ENCODE measurements around the gene COL6A5. TPM values are rescaled to one million over a fixed set of nuclear protein-coding genes. Genes with fewer than 3 reads are reported as not detected.
"Not testable (repeated sequence)": the region's sequence is repeated elsewhere in the genome, so short reads cannot be mapped to it uniquely, and the experiment has no call there.

The COL6A5 gene, protein sequence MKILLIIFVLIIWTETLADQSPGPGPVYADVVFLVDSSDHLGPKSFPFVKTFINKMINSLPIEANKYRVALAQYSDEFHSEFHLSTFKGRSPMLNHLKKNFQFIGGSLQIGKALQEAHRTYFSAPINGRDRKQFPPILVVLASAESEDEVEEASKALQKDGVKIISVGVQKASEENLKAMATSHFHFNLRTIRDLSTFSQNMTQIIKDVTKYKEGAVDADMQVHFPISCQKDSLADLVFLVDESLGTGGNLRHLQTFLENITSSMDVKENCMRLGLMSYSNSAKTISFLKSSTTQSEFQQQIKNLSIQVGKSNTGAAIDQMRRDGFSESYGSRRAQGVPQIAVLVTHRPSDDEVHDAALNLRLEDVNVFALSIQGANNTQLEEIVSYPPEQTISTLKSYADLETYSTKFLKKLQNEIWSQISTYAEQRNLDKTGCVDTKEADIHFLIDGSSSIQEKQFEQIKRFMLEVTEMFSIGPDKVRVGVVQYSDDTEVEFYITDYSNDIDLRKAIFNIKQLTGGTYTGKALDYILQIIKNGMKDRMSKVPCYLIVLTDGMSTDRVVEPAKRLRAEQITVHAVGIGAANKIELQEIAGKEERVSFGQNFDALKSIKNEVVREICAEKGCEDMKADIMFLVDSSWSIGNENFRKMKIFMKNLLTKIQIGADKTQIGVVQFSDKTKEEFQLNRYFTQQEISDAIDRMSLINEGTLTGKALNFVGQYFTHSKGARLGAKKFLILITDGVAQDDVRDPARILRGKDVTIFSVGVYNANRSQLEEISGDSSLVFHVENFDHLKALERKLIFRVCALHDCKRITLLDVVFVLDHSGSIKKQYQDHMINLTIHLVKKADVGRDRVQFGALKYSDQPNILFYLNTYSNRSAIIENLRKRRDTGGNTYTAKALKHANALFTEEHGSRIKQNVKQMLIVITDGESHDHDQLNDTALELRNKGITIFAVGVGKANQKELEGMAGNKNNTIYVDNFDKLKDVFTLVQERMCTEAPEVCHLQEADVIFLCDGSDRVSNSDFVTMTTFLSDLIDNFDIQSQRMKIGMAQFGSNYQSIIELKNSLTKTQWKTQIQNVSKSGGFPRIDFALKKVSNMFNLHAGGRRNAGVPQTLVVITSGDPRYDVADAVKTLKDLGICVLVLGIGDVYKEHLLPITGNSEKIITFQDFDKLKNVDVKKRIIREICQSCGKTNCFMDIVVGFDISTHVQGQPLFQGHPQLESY (N-terminal part only)
- total RNA-seq = not detected in 2 replicates

DNA sequence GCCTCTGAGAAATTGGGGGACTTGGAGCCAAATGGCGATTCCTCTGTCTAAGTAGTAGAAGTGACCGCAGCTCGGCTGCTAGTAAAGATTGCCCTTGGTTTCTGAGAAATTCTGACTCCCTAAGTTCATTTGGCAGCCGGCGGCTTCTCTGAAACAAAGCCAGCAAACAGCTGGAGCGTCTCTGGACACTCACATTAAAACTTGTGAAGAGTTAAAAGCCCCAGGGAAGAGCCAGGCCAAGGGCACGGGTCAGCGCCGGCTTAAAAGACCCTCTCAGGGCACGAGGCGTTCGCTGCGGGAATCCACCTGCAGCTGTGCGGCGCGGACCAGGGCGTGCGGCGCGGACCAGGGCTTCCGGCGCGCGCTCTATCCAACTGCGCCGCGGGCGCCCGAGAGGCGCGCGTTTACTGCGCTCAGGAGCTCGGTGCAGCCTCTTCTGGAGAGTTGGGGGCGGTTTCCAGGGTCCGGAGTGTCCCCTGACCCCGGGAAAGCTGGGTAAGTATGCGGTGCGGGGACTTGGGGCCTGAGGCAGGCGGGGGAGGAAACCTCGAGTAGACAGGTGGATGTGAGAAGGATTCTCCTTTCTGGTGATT is at the start of gene COL6A5:
COL6A5 (plus strand) TSS at position 186 of the 593 bp plus-strand sequence. CDS start 27,967 bp downstream, outside the sequence.
- Mint-ChIP-seq H3K27ac (no peak within 1 kb of the TSS), H3K4me1 (no peaks in the 10 kb centered on the region), H3K27me3 (peaks cover 28% of the 10 kb centered on the region), H3K36me3 (ENCODE audit: low read depth) (no peaks in the 10 kb centered on the region), H3K4me3 (no peak within 1 kb of the TSS), H3K9me3 (no peaks in the 10 kb centered on the region)
- intact Hi-C loops (cut with micrococcal nuclease) = no loop called here
- no peak for DNase-seq

DNA sequence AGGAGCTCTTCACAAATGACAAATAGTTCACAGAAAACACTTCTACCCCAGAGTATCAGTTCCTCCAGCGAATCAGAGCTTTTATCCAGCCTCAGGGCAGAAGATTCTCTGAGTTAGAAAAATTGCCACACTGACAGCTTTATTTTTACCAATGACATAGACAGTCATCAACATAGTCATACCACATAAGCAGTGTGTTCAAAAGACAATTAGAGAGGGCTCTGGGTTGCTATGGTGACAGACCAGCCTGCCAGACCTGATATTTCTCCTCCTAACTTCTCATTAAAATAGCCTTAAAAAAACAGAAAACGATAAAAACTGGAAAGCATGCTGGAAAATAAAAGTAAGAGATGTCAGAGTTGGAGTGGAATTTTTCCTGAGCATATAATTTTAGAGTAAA is 45.9 kb upstream of the COL6A5 start:
- Mint-ChIP-seq H3K27me3 (no peaks in the 10 kb centered on the region), H3K27ac (no peak overlapping the region), H3K9me3 (no peaks in the 10 kb centered on the region), H3K4me3 (no peak overlapping the region), H3K4me1 (no peaks in the 10 kb centered on the region), H3K36me3 (ENCODE audit: low read depth) (no peaks in the 10 kb centered on the region)
- intact Hi-C loops (cut with micrococcal nuclease) = no loop called here
- DNase-seq = no peak

DNA sequence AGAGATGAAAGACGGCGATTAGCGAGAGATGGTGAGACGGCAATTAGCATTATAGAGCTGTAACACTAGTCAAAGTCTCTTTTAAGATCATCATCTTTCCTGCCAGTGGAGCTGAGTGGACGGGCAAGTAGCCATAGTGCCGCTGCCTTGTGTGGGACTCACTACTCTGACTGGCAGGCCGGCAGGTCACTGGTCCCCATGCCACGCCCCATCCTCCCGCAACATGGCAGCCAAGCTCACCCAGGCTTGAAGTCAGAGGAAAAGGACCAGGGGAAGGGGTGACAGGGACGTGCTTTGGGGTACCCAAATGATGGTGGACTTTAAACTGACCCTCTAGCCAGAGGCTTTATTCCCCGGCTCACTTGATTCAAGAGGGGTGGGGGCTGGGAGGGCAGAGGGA is 44.6 kb upstream of the COL6A5 start:
- Mint-ChIP-seq H3K36me3 (ENCODE audit: low read depth) (no peaks in the 10 kb centered on the region), H3K27ac (no peak overlapping the region), H3K9me3 (no peaks in the 10 kb centered on the region), H3K4me3 (no peak overlapping the region), H3K4me1 (no peaks in the 10 kb centered on the region), H3K27me3 (peaks cover under 1% of the 10 kb centered on the region)
- no peak for DNase-seq
- intact Hi-C loops (cut with micrococcal nuclease) = no loop called here

DNA sequence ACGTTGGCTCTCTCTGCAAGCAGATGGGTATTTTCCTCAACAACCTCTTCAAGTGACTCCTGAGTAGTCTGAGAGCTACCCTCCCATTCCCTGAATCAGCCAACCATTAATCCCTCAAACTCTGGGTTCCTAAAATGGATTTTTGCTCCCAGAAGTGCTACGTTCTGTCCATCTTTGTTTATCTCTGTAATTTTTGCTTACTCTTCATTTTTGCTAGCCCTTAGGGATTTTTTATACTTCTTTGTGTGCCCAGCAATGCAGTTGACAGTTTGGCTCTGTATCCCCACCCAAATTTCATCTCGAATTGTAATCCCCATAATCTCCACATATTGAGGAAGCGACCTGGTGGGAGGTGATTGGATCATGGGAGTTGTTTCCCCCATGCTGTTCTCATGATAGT is 35.4 kb upstream of the COL6A5 start:
- H3K4me1 Mint-ChIP-seq = no peaks in the 10 kb centered on the region
- DNase-seq = no peak
- no peak overlapping the region for H3K27ac Mint-ChIP-seq
- H3K9me3 Mint-ChIP-seq = no peaks in the 10 kb centered on the region
- no peaks in the 10 kb centered on the region for H3K36me3 Mint-ChIP-seq (ENCODE audit: low read depth)
- intact Hi-C loops (cut with micrococcal nuclease) = no loop called here
- H3K27me3 Mint-ChIP-seq = peaks cover 9% of the 10 kb centered on the region
- H3K4me3 Mint-ChIP-seq = no peak overlapping the region

DNA sequence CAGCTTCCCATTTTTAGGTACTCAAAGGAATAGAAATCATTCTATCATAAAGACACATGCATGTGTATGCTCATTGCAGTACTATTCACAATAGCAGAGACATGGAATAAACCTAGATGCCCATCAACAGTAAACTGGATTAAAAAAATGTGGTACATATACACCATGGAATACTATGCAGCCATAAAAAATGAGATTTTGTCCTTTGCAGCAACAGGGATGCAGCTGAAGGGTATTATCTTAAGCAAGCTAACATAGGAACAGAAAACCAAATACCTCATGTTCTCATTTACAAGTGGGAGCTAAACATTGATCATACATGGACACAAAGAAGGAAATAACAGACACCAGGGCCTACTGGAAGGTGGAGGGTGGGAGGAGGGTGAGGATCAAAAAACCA is 33.1 kb upstream of the COL6A5 start:
- no peaks in the 10 kb centered on the region for H3K9me3 Mint-ChIP-seq
- intact Hi-C loops (cut with micrococcal nuclease) = no loop called here
- peaks cover 5% of the 10 kb centered on the region for H3K27me3 Mint-ChIP-seq
- DNase-seq = no peak
- H3K36me3 Mint-ChIP-seq (ENCODE audit: low read depth) = no peaks in the 10 kb centered on the region
- no peaks in the 10 kb centered on the region for H3K4me1 Mint-ChIP-seq
- no peak overlapping the region for H3K4me3 Mint-ChIP-seq
- H3K27ac Mint-ChIP-seq = no peak overlapping the region

DNA sequence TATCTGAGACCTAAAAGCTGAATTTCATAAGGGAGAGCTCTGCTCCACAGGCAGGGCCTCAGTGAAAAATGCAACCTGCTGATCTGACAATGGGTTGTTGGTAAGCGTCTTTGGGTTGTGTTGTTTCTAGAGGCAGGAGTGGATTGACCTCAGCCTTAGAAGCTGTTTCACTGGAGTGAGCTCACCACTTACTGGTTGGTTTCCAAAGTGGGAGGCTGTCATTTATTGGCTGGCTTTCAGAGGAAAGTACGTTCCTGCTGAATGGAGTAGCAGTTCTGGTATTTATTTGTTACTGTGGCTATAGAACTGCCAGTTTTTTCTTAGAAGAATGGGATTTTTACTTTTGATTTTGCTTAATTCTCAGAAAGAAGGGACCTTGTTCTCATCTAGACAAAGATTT is 29.3 kb upstream of the COL6A5 start:
- H3K36me3 Mint-ChIP-seq (ENCODE audit: low read depth) = no peaks in the 10 kb centered on the region
- no peak overlapping the region for H3K4me3 Mint-ChIP-seq
- no peaks in the 10 kb centered on the region for H3K27me3 Mint-ChIP-seq
- H3K9me3 Mint-ChIP-seq = no peaks in the 10 kb centered on the region
- intact Hi-C loops (cut with micrococcal nuclease) = no loop called here
- no peak for DNase-seq
- no peaks in the 10 kb centered on the region for H3K4me1 Mint-ChIP-seq
- H3K27ac Mint-ChIP-seq = no peak overlapping the region

DNA sequence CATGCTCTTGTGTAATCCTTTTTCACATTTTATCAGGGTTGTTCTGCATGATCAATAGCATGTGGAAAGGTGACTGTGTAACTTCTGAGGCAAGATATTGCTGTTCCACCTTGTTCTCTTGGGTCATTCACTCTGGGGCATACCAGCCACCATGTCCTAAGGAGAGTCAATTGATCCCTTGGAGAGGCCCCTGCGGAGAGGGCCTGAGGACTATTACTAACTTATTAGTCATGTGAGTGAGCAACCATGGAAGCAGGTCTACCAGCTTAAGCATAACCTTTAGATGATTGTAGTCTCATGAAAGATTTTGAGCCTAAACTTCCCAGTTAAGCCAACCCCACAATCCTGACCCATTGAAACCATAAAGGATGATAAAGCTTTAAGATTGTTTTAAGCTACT is 22.0 kb upstream of the COL6A5 start:
- DNase-seq = no peak
- H3K4me3 Mint-ChIP-seq = no peak overlapping the region
- no peaks in the 10 kb centered on the region for H3K36me3 Mint-ChIP-seq (ENCODE audit: low read depth)
- no peaks in the 10 kb centered on the region for H3K4me1 Mint-ChIP-seq
- peaks cover 2% of the 10 kb centered on the region for H3K27me3 Mint-ChIP-seq
- H3K27ac Mint-ChIP-seq = no peak overlapping the region
- intact Hi-C loops (cut with micrococcal nuclease) = no loop called here
- no peaks in the 10 kb centered on the region for H3K9me3 Mint-ChIP-seq

DNA sequence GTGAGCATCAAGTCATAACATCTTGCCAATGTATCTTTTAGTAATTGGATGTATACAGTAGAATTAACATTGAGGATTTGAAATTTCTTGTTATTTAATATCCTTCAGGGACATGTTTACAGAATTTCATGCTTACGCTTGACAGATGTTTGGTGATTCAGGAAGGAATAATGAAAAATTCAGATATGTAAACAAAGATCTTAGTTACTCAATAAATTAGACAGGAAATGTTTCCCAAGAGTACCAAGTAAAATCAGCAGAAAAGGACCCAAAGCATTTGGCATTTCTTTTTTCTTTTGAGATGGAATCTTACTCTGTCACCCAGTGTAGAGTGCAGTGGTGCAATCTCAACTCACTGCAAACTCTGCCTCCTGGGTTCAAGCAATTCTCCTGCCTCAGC is 4.7 kb upstream of the COL6A5 start:
- Mint-ChIP-seq H3K27me3 (peaks cover 14% of the 10 kb centered on the region), H3K4me3 (no peak overlapping the region), H3K9me3 (peaks cover 8% of the 10 kb centered on the region), H3K27ac (no peak overlapping the region), H3K36me3 (ENCODE audit: low read depth) (no peaks in the 10 kb centered on the region), H3K4me1 (no peaks in the 10 kb centered on the region)
- intact Hi-C loops (cut with micrococcal nuclease) = no loop called here
- no peak for DNase-seq

DNA sequence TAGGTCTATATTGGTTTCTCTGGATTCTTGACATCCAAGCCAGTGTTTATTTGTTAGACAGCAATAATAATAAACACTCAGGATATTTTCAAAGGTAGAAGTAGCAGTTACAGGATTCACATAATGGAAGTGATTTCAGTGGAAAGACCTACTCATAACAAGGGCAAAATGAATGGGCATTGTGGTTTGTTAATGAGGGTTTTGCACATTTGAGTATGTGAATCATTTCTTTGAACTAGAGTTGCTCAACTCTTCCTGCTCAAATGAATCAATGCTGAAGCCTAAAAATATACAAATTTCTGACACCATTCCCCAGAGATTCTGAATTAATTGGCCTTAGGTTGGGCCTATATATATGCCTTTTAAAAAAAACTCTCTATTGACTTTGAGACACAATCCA is 4.1 kb upstream of the COL6A5 start:
- Mint-ChIP-seq H3K4me3 (no peak overlapping the region), H3K27me3 (peaks cover 16% of the 10 kb centered on the region), H3K27ac (no peak overlapping the region), H3K36me3 (ENCODE audit: low read depth) (no peaks in the 10 kb centered on the region), H3K4me1 (no peaks in the 10 kb centered on the region), H3K9me3 (peaks cover 8% of the 10 kb centered on the region)
- intact Hi-C loops (cut with micrococcal nuclease) = no loop called here
- DNase-seq = no peak

DNA sequence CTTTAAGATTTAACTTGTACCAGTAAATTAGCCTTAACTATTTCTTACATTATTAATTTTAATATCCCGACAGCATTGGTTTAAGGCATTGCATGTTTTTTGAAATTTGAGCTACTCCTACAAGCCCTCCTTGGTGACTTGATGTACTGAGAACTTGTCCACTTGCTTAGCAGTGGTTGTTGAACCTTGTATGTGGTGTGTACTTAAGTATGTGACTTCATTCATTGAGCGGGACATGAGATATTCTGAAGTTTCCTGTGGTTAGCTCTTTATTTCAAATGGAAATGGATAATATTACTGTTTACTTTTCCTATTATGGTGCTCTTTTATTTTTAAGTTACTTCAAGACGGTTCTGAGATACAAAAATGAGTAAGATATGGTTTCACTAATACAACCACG is 3.6 kb upstream of the COL6A5 start:
- no peak for DNase-seq
- Mint-ChIP-seq H3K27me3 (peaks cover 20% of the 10 kb centered on the region), H3K36me3 (ENCODE audit: low read depth) (no peaks in the 10 kb centered on the region), H3K27ac (no peak overlapping the region), H3K9me3 (peaks cover 8% of the 10 kb centered on the region), H3K4me1 (no peaks in the 10 kb centered on the region), H3K4me3 (no peak overlapping the region)
- intact Hi-C loops (cut with micrococcal nuclease) = no loop called here

DNA sequence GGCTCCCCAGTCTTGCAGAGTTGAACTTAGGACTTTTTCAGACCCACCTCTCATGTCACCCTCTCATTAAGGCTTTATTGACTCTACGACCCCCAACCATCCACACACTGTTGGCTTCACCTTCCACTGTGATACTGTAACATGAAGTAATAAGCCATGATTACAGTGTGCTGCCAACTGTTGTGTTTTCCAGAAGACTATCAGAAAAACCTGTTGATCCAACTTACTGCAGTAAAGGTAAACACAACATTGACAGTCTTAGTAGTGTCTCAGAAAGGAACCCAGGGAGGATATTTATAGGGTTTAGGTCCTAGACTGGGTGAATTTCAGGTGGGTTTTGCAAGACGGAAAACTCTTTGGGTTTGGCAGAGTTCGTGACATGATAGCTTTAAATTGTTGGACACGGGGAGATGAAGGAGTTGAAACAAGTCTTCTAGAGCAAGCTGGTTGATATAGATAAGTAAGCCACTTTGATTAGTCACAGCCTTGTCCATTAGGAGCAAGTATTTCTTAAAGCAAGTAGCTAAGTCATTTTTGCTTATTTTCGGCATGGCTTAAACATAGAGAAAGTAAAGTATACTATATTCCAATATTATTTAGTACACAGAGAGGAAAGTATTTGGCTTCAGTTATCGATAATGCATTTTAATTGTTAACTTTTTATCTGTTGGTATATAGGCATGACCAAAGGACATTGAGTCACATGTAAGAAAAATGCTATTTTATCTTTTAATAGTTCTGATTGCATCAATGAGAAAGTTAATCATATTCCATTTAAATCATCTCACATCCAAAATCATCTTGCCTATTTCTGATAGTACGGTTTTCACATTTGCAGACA is 2.4 kb upstream of the COL6A5 start:
- Mint-ChIP-seq H3K36me3 (ENCODE audit: low read depth) (no peaks in the 10 kb centered on the region), H3K27ac (no peak overlapping the region), H3K4me1 (no peaks in the 10 kb centered on the region), H3K9me3 (peaks cover 5% of the 10 kb centered on the region), H3K4me3 (no peak overlapping the region), H3K27me3 (peaks cover 26% of the 10 kb centered on the region)
- intact Hi-C loops (cut with micrococcal nuclease) = no loop called here
- no peak for DNase-seq

DNA sequence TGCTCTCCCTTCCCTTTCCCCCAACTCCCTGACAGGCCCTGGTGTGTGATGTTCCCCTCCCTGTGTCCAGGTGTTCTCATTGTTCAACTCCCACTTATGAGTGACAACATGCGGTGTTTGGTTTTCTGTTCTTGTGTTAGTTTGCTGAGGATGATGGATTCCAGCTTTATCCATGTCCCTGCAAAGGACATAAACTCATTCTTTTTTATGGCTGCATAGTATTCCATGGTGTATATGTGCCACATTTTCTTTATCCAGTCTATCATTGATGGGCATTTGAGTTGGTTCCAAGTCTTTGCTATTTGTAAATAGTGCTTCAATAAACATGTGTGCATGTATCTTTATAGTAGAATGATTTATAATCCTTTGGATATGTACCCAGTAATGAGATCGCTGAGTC is 2.8 kb downstream of the COL6A5 start:
- H3K36me3 Mint-ChIP-seq (ENCODE audit: low read depth); intact Hi-C loops (cut with micrococcal nuclease); H3K4me1 Mint-ChIP-seq: not testable (repeated sequence)

DNA sequence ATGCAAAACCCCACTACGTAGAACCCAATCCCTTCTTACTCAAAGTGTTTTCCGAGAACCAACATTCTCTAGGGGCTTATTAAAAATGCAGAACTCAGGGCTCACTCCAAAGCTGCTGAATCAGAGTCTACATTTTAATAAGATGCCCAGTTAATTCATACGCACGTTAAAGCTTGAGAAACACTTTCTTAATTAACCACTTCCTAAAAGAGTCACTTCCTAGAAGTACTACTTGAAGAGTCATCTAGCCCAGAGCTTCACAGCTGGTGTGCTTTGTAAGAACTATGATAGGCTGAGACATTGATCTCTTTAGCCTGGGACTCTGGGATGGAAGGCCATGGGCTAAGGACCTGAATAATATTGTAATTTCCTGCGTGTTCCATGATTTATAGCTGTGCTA is 9.0 kb downstream of the COL6A5 start:
- no peaks in the 10 kb centered on the region for H3K36me3 Mint-ChIP-seq (ENCODE audit: low read depth)
- DNase-seq = no peak
- H3K27me3 Mint-ChIP-seq = peaks cover 3% of the 10 kb centered on the region
- H3K27ac Mint-ChIP-seq = no peak overlapping the region
- intact Hi-C loops (cut with micrococcal nuclease) = no loop called here
- no peak overlapping the region for H3K4me3 Mint-ChIP-seq
- no peaks in the 10 kb centered on the region for H3K4me1 Mint-ChIP-seq
- H3K9me3 Mint-ChIP-seq = no peaks in the 10 kb centered on the region

More for the DNA sequence above, 2.8 kb downstream of the COL6A5 start:
- not testable (repeated sequence) for H3K4me3 Mint-ChIP-seq, H3K27ac Mint-ChIP-seq, DNase-seq, H3K9me3 Mint-ChIP-seq
- H3K27me3 Mint-ChIP-seq = peaks cover 28% of the 10 kb centered on the region
